ENCODE results near the gene CTCF. TPM values are rescaled to one million over a fixed set of nuclear protein-coding genes. Genes with fewer than 3 reads are reported as not detected.

CTCF gene
- total and polyA plus RNA-seq, 10 of the 15 experiments (the other 5 are each of a cell fraction or from before 2014, with no cell fraction given), result 9.1 to 55.0 (median 41.8) TPM

GRCh38 chr16:67514382-67514828 lies 47.9 kb upstream of the CTCF start (continued):
- TF ChIP-seq MEF2A (IDR thresholded peaks at IDR 0.05; ENCODE audit: insufficient read depth, low read depth, low read length) (peak; percentile 59; the same call in 1 of the 2 replicates), SUPT20H (IDR thresholded peaks at IDR 0.05; ENCODE audit: borderline replicate concordance, control insufficient read depth, low read depth, low read length) (no peak), POU2F2 (IDR thresholded peaks at IDR 0.05; ENCODE audit: borderline replicate concordance, low read depth, low read length) (0 out of 3 replicates have a peak, but pooled peaks have one; percentile 43), LARP7 (IDR thresholded peaks at IDR 0.05) (no peak), ZNF592 (IDR thresholded peaks at IDR 0.05) (no peak), HSF1 (IDR thresholded peaks at IDR 0.05; ENCODE audit: low read depth, low read length) (no peak), ATF2 (IDR thresholded peaks at IDR 0.05; ENCODE audit: low read length) (no peak), PML (IDR thresholded peaks at IDR 0.05; ENCODE audit: low read length) (no peak), SKIL (IDR thresholded peaks at IDR 0.05; ENCODE audit: low read depth, poor library complexity, severe bottlenecking) (peak; percentile 73), NR2C1 (IDR thresholded peaks at IDR 0.05) (no peak), IKZF1 (conservative IDR thresholded peaks at IDR 0.05) (peak; percentile 74), SMARCA5 (IDR thresholded peaks at IDR 0.05) (no peak), ETV6 (conservative IDR thresholded peaks at IDR 0.05 in 1 of 2, IDR thresholded peaks at IDR 0.05 in 1 of 2; ENCODE audit: borderline replicate concordance in 1 of 2, low read depth in 1 of 2) (no peak), POLR2AphosphoS2 (IDR thresholded peaks at IDR 0.05; ENCODE audit: low read depth, low read length) (no peak), PAX8 (IDR thresholded peaks at IDR 0.05) (no peak), WRNIP1 (IDR thresholded peaks at IDR 0.05; ENCODE audit: borderline replicate concordance, low read depth, low read length) (no peak), RB1 (IDR thresholded peaks at IDR 0.05; ENCODE audit: borderline replicate concordance) (0 out of 2 replicates have a peak, but pooled peaks have one; percentile 46), ZBTB33 (IDR thresholded peaks at IDR 0.05) (no peak), MTA2 (IDR thresholded peaks at IDR 0.05; ENCODE audit: low read depth) (0 out of 2 replicates have a peak, but pooled peaks have one; percentile 59)
